ENCODE data around the gene WDR91. TPM values are rescaled to one million over a fixed set of nuclear protein-coding genes. Genes with fewer than 3 reads are reported as not detected.

Gene WDR91
- total RNA-seq, 1 experiment from 2014 or later = 7.3 TPM

GRCh38 chr7:135179321-135179925, 31.9 kb downstream of the WDR91 start:
- BruUV-seq (replicated peaks) = no TSS peak
- Mint-ChIP-seq H3K4me1 (ENCODE audit: insufficient read depth, unreplicated experiment) (peaks cover 27% of the 10 kb centered on the region), H3K27ac (ENCODE audit: low read depth, unreplicated experiment) (no peak overlapping the region), H3K36me3 (ENCODE audit: insufficient read depth, unreplicated experiment) (peaks cover 50% of the 10 kb centered on the region), H3K27me3 (ENCODE audit: insufficient read depth, unreplicated experiment) (no peaks in the 10 kb centered on the region), H3K4me3 (ENCODE audit: unreplicated experiment) (no peak overlapping the region), H3K9me3 (ENCODE audit: unreplicated experiment) (peaks cover 6% of the 10 kb centered on the region)
- intact Hi-C loops (cut with micrococcal nuclease) = loop anchor here (10.0 kb wide), 1 partner anchor 535 kb away; the partner anchor contains the start of gene BPGM
- no peak for TF ChIP-seq CTCF (IDR thresholded peaks at IDR 0.05; ENCODE audit: unreplicated experiment)
- POLR2A ChIA-PET = interaction anchor here (1.0 to 2.3 kb wide), 5 partner anchors 8 to 31 kb away, joined by 3 to 8 read pairs (median 5); partner anchors contain the start of genes CYREN and WDR91
- DNase-seq (ENCODE audit: unreplicated experiment) = no peak
- CTCF ChIA-PET = interaction anchor here (0.6 to 2.3 kb wide), 3 partner anchors 8 to 641 kb away, joined by 3 to 8 read pairs (median 3); no protein-coding TSS in a partner anchor

GRCh38 chr7:135178364-135178763, 33.0 kb downstream of the WDR91 start:
- no peak for DNase-seq (ENCODE audit: unreplicated experiment)
- H3K4me1 Mint-ChIP-seq (ENCODE audit: insufficient read depth, unreplicated experiment) = peaks cover 27% of the 10 kb centered on the region
- H3K36me3 Mint-ChIP-seq (ENCODE audit: insufficient read depth, unreplicated experiment) = peaks cover 52% of the 10 kb centered on the region
- H3K27ac Mint-ChIP-seq (ENCODE audit: low read depth, unreplicated experiment) = no peak overlapping the region
- intact Hi-C loops (cut with micrococcal nuclease) = loop anchor here (10.0 kb wide), 1 partner anchor 534 kb away; the partner anchor contains the start of gene BPGM
- no peak for TF ChIP-seq CTCF (IDR thresholded peaks at IDR 0.05; ENCODE audit: unreplicated experiment)
- no peak overlapping the region for H3K4me3 Mint-ChIP-seq (ENCODE audit: unreplicated experiment)
- CTCF ChIA-PET = interaction anchor here (1.2 to 2.3 kb wide), 3 partner anchors 7 to 96 kb away, joined by 3 to 8 read pairs (median 4); no protein-coding TSS in a partner anchor
- BruUV-seq (replicated peaks) = no TSS peak
- peaks cover 6% of the 10 kb centered on the region for H3K9me3 Mint-ChIP-seq (ENCODE audit: unreplicated experiment)
- POLR2A ChIA-PET = interaction anchor here (1.0 to 3.8 kb wide), 3 partner anchors 9 to 32 kb away, joined by 4 to 53 read pairs (median 7); partner anchors contain the start of gene WDR91
- H3K27me3 Mint-ChIP-seq (ENCODE audit: insufficient read depth, unreplicated experiment) = no peaks in the 10 kb centered on the region

GRCh38 chr7:135177028-135177696, 34.2 kb downstream of the WDR91 start:
- DNase-seq (ENCODE audit: unreplicated experiment) = peak; percentile 95
- Mint-ChIP-seq H3K4me1 (ENCODE audit: insufficient read depth, unreplicated experiment) (peaks cover 36% of the 10 kb centered on the region), H3K27me3 (ENCODE audit: insufficient read depth, unreplicated experiment) (no peaks in the 10 kb centered on the region), H3K4me3 (ENCODE audit: unreplicated experiment) (peak overlapping the region; percentile 16), H3K36me3 (ENCODE audit: insufficient read depth, unreplicated experiment) (peaks cover 40% of the 10 kb centered on the region), H3K27ac (ENCODE audit: low read depth, unreplicated experiment) (peak overlapping the region; percentile 91), H3K9me3 (ENCODE audit: unreplicated experiment) (no peaks in the 10 kb centered on the region)
- no peak for TF ChIP-seq CTCF (IDR thresholded peaks at IDR 0.05; ENCODE audit: unreplicated experiment)
- intact Hi-C loops (cut with micrococcal nuclease) = loop anchor here (10.0 kb wide), 1 partner anchor 532 kb away; the partner anchor contains the start of gene BPGM
- BruUV-seq (replicated peaks) = no TSS peak
- CTCF ChIA-PET = interaction anchor here (0.7 to 1.7 kb wide), 2 partner anchors 18 to 158 kb away, joined by 3 to 4 read pairs; no protein-coding TSS in a partner anchor
- POLR2A ChIA-PET = interaction anchor here (0.6 to 3.8 kb wide), 11 partner anchors 10 to 531 kb away, joined by 3 to 53 read pairs (median 3); partner anchors contain the start of genes AGBL3 and WDR91

GRCh38 chr7:135175931-135176330, 35.4 kb downstream of the WDR91 start:
- ChIA-PET CTCF (interaction anchor here (0.6 to 1.0 kb wide), 3 partner anchors 34 to 483 kb away, joined by 3 to 5 read pairs (median 3); no protein-coding TSS in a partner anchor), POLR2A (interaction anchor here (0.6 to 3.8 kb wide), 8 partner anchors 11 to 285 kb away, joined by 3 to 53 read pairs (median 3); partner anchors contain the start of gene WDR91)
- no peaks in the 10 kb centered on the region for H3K27me3 Mint-ChIP-seq (ENCODE audit: insufficient read depth, unreplicated experiment)
- peak overlapping the region; percentile 41 for H3K4me3 Mint-ChIP-seq (ENCODE audit: unreplicated experiment)
- intact Hi-C loops (cut with micrococcal nuclease) = loop anchor here (10.0 kb wide), 1 partner anchor 531 kb away; the partner anchor contains the start of gene BPGM
- no TSS peak for BruUV-seq (replicated peaks)
- H3K4me1 Mint-ChIP-seq (ENCODE audit: insufficient read depth, unreplicated experiment) = peaks cover 39% of the 10 kb centered on the region
- peaks cover 28% of the 10 kb centered on the region for H3K36me3 Mint-ChIP-seq (ENCODE audit: insufficient read depth, unreplicated experiment)
- TF ChIP-seq CTCF (IDR thresholded peaks at IDR 0.05; ENCODE audit: unreplicated experiment) = no peak
- peak overlapping the region; percentile 91 for H3K27ac Mint-ChIP-seq (ENCODE audit: low read depth, unreplicated experiment)
- no peaks in the 10 kb centered on the region for H3K9me3 Mint-ChIP-seq (ENCODE audit: unreplicated experiment)
- peak; percentile 89 for DNase-seq (ENCODE audit: unreplicated experiment)

Measured in MCF 10A (cell line).